ENCODE data around the gene FGFR2.

FGFR2 gene

DNA sequence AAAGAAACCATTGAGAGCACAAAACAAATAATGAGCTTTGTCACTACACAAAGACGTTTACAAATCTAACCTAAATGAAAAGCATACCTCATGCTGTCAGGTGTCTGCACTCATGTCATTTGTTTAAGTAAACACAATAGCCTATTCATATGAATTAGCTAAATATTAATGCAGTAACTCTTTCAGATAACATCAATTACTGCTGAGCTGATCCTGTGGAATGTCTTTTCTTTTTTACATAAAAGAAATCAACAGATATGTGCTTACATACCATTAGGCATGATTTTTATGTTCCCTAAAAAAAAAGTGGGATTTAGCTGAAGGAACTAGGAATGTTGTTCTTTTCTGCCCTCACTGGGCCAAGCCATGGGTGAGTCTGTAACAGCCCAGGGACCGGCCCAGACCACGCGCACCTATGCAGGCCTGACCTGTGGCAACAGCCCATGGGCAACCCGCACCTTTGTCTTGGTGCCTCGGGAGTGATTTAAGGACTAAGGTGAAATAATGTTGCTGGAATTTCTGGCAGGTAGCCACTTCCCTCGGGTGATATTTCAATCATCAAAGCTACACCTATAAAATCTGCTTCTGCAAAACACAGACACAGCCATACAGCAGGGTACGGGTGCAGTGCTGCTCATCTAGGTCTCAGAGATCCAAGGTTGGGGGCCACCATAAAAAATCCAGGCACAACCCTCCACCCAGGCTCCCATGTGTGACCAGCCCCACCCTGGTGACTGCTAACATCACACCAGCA, 44.6 kb downstream of the FGFR2 start:
- FAIRE-seq (no peak), DNase-seq (ENCODE audit: insufficient read length, low spot score) (no peak)
- TF ChIP-seq, protein P1, sequence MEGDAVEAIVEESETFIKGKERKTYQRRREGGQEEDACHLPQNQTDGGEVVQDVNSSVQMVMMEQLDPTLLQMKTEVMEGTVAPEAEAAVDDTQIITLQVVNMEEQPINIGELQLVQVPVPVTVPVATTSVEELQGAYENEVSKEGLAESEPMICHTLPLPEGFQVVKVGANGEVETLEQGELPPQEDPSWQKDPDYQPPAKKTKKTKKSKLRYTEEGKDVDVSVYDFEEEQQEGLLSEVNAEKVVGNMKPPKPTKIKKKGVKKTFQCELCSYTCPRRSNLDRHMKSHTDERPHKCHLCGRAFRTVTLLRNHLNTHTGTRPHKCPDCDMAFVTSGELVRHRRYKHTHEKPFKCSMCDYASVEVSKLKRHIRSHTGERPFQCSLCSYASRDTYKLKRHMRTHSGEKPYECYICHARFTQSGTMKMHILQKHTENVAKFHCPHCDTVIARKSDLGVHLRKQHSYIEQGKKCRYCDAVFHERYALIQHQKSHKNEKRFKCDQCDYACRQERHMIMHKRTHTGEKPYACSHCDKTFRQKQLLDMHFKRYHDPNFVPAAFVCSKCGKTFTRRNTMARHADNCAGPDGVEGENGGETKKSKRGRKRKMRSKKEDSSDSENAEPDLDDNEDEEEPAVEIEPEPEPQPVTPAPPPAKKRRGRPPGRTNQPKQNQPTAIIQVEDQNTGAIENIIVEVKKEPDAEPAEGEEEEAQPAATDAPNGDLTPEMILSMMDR (IDR thresholded peaks at IDR 0.05; ENCODE audit: insufficient read depth, missing control alignments) = no peak

DNA sequence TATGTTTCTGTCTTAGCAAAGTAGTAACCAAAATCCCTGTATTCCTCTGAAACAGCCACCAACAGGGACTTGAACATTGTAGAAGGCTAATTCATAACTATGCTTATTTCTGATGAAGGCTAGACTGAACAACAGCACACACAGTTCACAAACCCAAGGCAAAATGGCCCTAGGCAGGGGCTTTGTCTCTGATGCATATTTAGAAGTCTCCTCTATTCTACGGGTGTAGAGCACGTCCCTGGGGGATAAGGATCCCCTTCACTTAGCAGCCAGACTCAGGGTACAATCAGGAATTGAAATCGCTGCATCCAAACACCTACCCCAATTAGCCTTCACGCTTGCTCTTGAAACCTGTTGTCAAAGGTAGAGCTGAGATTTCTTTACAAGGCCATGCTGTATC, 45.5 kb downstream of the FGFR2 start:
- no peak for DNase-seq (ENCODE audit: insufficient read length, low spot score)
- TF ChIP-seq, protein P1 (IDR thresholded peaks at IDR 0.05; ENCODE audit: insufficient read depth, missing control alignments) = no peak
- FAIRE-seq = no peak

DNA sequence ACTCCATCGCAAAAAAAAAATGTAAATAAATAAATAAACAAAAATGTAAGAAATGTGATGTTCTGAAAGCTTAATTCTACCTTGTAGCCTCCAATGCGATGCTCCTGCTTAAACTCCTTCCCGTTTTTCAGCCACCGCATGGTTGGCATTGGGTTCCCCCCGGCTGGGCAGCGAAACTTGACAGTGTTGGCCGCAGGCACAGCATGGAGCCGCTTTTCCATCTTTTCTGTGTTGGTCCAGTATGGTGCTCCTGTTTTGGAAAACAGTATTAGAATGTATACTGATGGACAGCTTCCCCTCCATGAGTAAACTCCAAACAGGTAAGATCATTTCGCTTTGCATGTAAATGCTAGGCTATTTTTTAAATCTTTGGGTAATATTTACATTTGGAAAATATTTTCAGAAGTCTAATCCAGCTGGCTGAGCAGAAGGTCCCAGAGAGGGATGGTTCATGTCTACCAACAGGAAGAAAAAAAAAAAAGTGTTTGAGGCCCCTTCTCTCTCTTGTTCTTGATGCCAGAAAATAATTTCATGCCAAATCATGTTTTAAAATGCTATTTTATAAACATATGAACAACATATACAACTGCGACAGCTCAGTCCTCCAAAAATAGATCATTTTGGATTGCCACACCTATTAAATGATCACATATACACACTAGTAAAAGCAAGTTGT, 46.9 kb downstream of the FGFR2 start:
- TF ChIP-seq, protein P1 (IDR thresholded peaks at IDR 0.05; ENCODE audit: insufficient read depth, missing control alignments) = no peak
- FAIRE-seq = no peak
- no peak for DNase-seq (ENCODE audit: insufficient read length, low spot score)

DNA sequence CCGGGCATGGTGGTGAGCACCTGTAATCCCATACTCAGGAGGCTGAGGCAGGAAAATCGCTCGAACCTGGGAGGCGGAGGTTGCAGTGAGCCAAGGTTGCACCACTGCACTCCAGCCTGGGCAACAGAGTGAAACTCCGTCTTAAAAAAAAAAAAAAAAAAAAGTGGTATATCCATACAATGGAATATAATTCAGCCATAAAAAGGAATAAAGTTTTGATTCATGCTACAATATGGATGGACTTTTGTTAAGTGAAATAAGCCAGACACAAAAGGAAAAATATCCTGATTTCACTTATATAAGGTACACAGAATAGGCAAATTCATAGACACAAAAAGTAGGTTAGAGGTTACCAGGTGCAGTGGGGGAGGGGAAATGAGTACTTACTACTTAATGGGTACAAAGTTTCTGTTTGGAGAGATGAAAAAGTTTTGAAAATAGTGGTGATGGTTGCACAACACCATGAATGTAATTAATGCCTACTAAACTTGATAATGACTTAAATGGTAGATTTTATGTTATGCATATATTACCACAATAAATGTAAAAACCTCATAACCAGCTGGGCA, 53.9 kb downstream of the FGFR2 start:
- TF ChIP-seq, protein P1 (IDR thresholded peaks at IDR 0.05; ENCODE audit: insufficient read depth, missing control alignments) = no peak
- no peak for FAIRE-seq
- DNase-seq (ENCODE audit: insufficient read length, low spot score) = no peak

DNA sequence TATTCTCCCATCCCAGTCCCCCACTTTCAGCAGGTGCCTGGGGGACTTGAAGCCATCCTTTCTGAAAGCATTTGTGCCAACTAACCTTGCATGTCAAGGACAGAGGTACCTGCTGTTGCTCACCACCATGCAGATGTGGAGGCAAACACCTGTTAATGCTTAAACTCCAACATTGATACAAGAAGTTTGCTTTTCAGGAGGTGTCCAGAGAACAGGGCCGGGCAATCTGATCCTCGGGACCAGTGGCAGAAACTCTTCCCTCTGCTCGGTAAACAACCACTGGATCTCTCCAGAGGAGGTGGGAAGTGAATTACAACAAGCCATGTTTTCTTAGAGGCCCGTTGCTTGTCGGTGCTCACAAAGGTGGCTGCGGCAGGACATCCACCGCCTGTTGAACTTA, 54.7 kb downstream of the FGFR2 start:
- TF ChIP-seq, protein P1 (IDR thresholded peaks at IDR 0.05; ENCODE audit: insufficient read depth, missing control alignments) = no peak
- FAIRE-seq (no peak), DNase-seq (ENCODE audit: insufficient read length, low spot score) (no peak)

DNA sequence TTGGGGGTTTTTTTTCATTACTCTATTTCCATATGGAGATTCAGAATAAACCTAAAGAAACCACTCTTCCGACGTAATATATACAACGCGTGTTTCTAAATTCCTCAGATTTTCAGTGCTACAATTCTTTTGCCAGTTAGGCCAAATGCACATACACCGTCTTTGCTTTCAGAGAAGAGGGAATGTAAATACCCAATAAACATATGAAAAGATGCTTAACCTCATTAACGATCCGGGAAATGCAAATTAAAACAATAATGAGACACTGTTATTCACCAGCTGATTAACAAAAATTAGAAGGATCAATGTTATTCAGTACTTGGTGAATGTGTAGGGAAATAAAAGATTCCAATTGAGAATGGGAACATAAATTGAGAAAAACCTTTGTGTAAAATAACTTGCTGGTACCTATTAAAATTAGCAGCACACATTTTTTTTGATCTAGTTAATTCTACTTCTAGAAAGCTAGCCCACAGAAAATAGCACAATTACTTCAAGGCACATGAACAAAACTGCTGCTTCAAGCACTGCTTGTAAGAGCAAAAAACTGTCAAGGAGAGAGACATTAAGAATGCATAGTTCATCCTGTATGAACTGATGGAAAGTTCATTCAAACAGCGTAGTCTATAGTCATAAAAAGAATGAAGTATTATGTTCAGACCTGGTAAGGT, 56.7 kb downstream of the FGFR2 start:
- DNase-seq (ENCODE audit: insufficient read length, low spot score) = no peak
- no peak for FAIRE-seq
- TF ChIP-seq, protein P1 (IDR thresholded peaks at IDR 0.05; ENCODE audit: insufficient read depth, missing control alignments) = no peak
